ENCODE measurements around the gene STK40.

The STK40 gene

GRCh38 chr1:36420409-36420808 is 34.7 kb upstream of the STK40 start:
- peaks cover 0 to 6% (median 5%) of the 10 kb centered on the region in 4 experiments for H3K4me1 ChIP-seq (ENCODE audit: control extremely low read depth in 1 of 4, control insufficient read depth in 4 of 4, insufficient read depth in 4 of 4, low read length in 3 of 4)
- POLR2A ChIA-PET = no interaction called here
- no peak for DNase-seq
- H3K27me3 ChIP-seq (replicated peaks in 2 of 5; ENCODE audit: control insufficient read depth in 4 of 5, insufficient read depth in 5 of 5, low read length in 4 of 5) = no peaks in the 10 kb centered on the region
- no peak overlapping the region for H3K27ac ChIP-seq (ENCODE audit: insufficient read depth in 1 of 2, low read depth in 1 of 2, low read length in 2 of 2, poor library complexity in 1 of 2, severe bottlenecking in 2 of 2)
- CTCF ChIA-PET = interaction anchor here (1.0 to 5.8 kb wide), 8 partner anchors 8 to 76 kb away, joined by 3 to 86 read pairs (median 6); no protein-coding TSS in a partner anchor
- peaks cover 0 to 6% (median 2%) of the 10 kb centered on the region in 4 experiments for H3K36me3 ChIP-seq (ENCODE audit: control insufficient read depth in 4 of 4, insufficient read depth in 4 of 4, low read length in 3 of 4)
- WGBS (ENCODE audit: insufficient coverage) = 94% methylated on average over 4 of the region's 5 CpGs
- no peaks in the 10 kb centered on the region for H3K9me3 ChIP-seq (ENCODE audit: control extremely low read depth in 1 of 5, control insufficient read depth in 4 of 5, insufficient read depth in 2 of 5, low read depth in 1 of 5, low read length in 4 of 5)
- H3K4me3 ChIP-seq (ENCODE audit: control insufficient read depth in 1 of 7, extremely low read depth in 1 of 7, insufficient read depth in 4 of 7, low read depth in 2 of 7, low read length in 6 of 7) = no peak overlapping the region

- Histone ChIP-seq H3K27ac (ENCODE audit: insufficient read depth in 1 of 2, low read depth in 1 of 2, low read length in 2 of 2, poor library complexity in 1 of 2, severe bottlenecking in 2 of 2) (no peak overlapping the region), H3K9me3 (ENCODE audit: control extremely low read depth in 1 of 5, control insufficient read depth in 4 of 5, insufficient read depth in 2 of 5, low read depth in 1 of 5, low read length in 4 of 5) (peaks cover 0 to 1% (median 0%) of the 10 kb centered on the region in 5 experiments), H3K4me1 (ENCODE audit: control extremely low read depth in 1 of 4, control insufficient read depth in 4 of 4, insufficient read depth in 4 of 4, low read length in 3 of 4) (peaks cover 0 to 6% (median 5%) of the 10 kb centered on the region in 4 experiments), H3K4me3 (ENCODE audit: control insufficient read depth in 1 of 7, extremely low read depth in 1 of 7, insufficient read depth in 4 of 7, low read depth in 2 of 7, low read length in 6 of 7) (no peak overlapping the region), H3K27me3 (replicated peaks in 2 of 5; ENCODE audit: control insufficient read depth in 4 of 5, insufficient read depth in 5 of 5, low read length in 4 of 5) (no peaks in the 10 kb centered on the region), H3K36me3 (ENCODE audit: control insufficient read depth in 4 of 4, insufficient read depth in 4 of 4, low read length in 3 of 4) (peaks cover 0 to 6% (median 2%) of the 10 kb centered on the region in 4 experiments)
- 92% methylated on average over 4 of the region's 4 CpGs for WGBS (ENCODE audit: insufficient coverage)
- ChIA-PET CTCF (interaction anchor here (0.6 to 5.8 kb wide), 11 partner anchors 8 to 285 kb away, joined by 3 to 86 read pairs (median 4); no protein-coding TSS in a partner anchor), POLR2A (no interaction called here)
- no peak for DNase-seq
These were observed 33.8 kb upstream of the STK40 start for GRCh38 chr1:36419569-36419968.

GRCh38 chr1:36419140-36419539 is 33.4 kb upstream of the STK40 start:
- ChIA-PET POLR2A (no interaction called here), CTCF (interaction anchor here (0.6 to 5.8 kb wide), 9 partner anchors 8 to 284 kb away, joined by 3 to 86 read pairs (median 4); no protein-coding TSS in a partner anchor)
- WGBS (ENCODE audit: insufficient coverage) = 100% methylated on average over 1 of the region's 3 CpGs

GRCh38 chr1:36417931-36418330 is 32.2 kb upstream of the STK40 start:
- WGBS (ENCODE audit: insufficient coverage) = 100% methylated on average over 2 of the region's 9 CpGs
- CTCF ChIA-PET = interaction anchor here (0.9 to 5.8 kb wide), 6 partner anchors 31 to 136 kb away, joined by 3 to 86 read pairs (median 3); no protein-coding TSS in a partner anchor
- Histone ChIP-seq H3K4me1 (ENCODE audit: control extremely low read depth in 1 of 4, control insufficient read depth in 4 of 4, insufficient read depth in 4 of 4, low read length in 3 of 4) (peaks cover 0 to 6% (median 5%) of the 10 kb centered on the region in 4 experiments), H3K36me3 (ENCODE audit: control insufficient read depth in 4 of 4, insufficient read depth in 4 of 4, low read length in 3 of 4) (peaks cover 0 to 6% (median 2%) of the 10 kb centered on the region in 4 experiments), H3K9me3 (ENCODE audit: control extremely low read depth in 1 of 5, control insufficient read depth in 4 of 5, insufficient read depth in 2 of 5, low read depth in 1 of 5, low read length in 4 of 5) (peaks cover 0 to 4% (median 0%) of the 10 kb centered on the region in 5 experiments), H3K4me3 (ENCODE audit: control insufficient read depth in 1 of 7, extremely low read depth in 1 of 7, insufficient read depth in 4 of 7, low read depth in 2 of 7, low read length in 6 of 7) (no peak overlapping the region), H3K27me3 (replicated peaks in 2 of 5; ENCODE audit: control insufficient read depth in 4 of 5, insufficient read depth in 5 of 5, low read length in 4 of 5) (no peaks in the 10 kb centered on the region), H3K27ac (ENCODE audit: insufficient read depth in 1 of 2, low read depth in 1 of 2, low read length in 2 of 2, poor library complexity in 1 of 2, severe bottlenecking in 2 of 2) (no peak overlapping the region)
- DNase-seq = no peak
- POLR2A ChIA-PET = no interaction called here

More at GRCh38 chr1:36419140-36419539, 33.4 kb upstream of the STK40 start:
- Histone ChIP-seq H3K4me1 (ENCODE audit: control extremely low read depth in 1 of 4, control insufficient read depth in 4 of 4, insufficient read depth in 4 of 4, low read length in 3 of 4) (peaks cover 0 to 6% (median 5%) of the 10 kb centered on the region in 4 experiments), H3K36me3 (ENCODE audit: control insufficient read depth in 4 of 4, insufficient read depth in 4 of 4, low read length in 3 of 4) (peaks cover 0 to 6% (median 2%) of the 10 kb centered on the region in 4 experiments), H3K27me3 (replicated peaks in 2 of 5; ENCODE audit: control insufficient read depth in 4 of 5, insufficient read depth in 5 of 5, low read length in 4 of 5) (no peaks in the 10 kb centered on the region), H3K9me3 (ENCODE audit: control extremely low read depth in 1 of 5, control insufficient read depth in 4 of 5, insufficient read depth in 2 of 5, low read depth in 1 of 5, low read length in 4 of 5) (peaks cover 0 to 4% (median 0%) of the 10 kb centered on the region in 5 experiments), H3K27ac (ENCODE audit: insufficient read depth in 1 of 2, low read depth in 1 of 2, low read length in 2 of 2, poor library complexity in 1 of 2, severe bottlenecking in 2 of 2) (no peak overlapping the region), H3K4me3 (ENCODE audit: control insufficient read depth in 1 of 7, extremely low read depth in 1 of 7, insufficient read depth in 4 of 7, low read depth in 2 of 7, low read length in 6 of 7) (no peak overlapping the region)
- DNase-seq = no peak

- H3K36me3 ChIP-seq (ENCODE audit: control insufficient read depth in 4 of 4, insufficient read depth in 4 of 4, low read length in 3 of 4) = no peaks in the 10 kb centered on the region
- no peak overlapping the region for H3K27ac ChIP-seq (ENCODE audit: insufficient read depth in 1 of 2, low read depth in 1 of 2, low read length in 2 of 2, poor library complexity in 1 of 2, severe bottlenecking in 2 of 2)
- H3K9me3 ChIP-seq (ENCODE audit: control extremely low read depth in 1 of 5, control insufficient read depth in 4 of 5, insufficient read depth in 2 of 5, low read depth in 1 of 5, low read length in 4 of 5) = peaks cover 0 to 4% (median 0%) of the 10 kb centered on the region in 5 experiments
- POLR2A ChIA-PET = no interaction called here
- H3K4me1 ChIP-seq (ENCODE audit: control extremely low read depth in 1 of 4, control insufficient read depth in 4 of 4, insufficient read depth in 4 of 4, low read length in 3 of 4) = peaks cover 4 to 11% (median 6%) of the 10 kb centered on the region in 4 experiments
- DNase-seq = no peak
- no peak overlapping the region for H3K4me3 ChIP-seq (ENCODE audit: control insufficient read depth in 1 of 7, extremely low read depth in 1 of 7, insufficient read depth in 4 of 7, low read depth in 2 of 7, low read length in 6 of 7)
- WGBS (ENCODE audit: insufficient coverage) = 100% methylated on average over 13 of the region's 15 CpGs
- CTCF ChIA-PET = interaction anchor here (0.7 to 5.8 kb wide), 2 partner anchors 49 to 72 kb away, joined by 3 to 86 read pairs; no protein-coding TSS in a partner anchor
- H3K27me3 ChIP-seq (replicated peaks in 2 of 5; ENCODE audit: control insufficient read depth in 4 of 5, insufficient read depth in 5 of 5, low read length in 4 of 5) = no peaks in the 10 kb centered on the region
These were observed 30.1 kb upstream of the STK40 start for GRCh38 chr1:36415661-36416326.

GRCh38 chr1:36414384-36414783 is 28.7 kb upstream of the STK40 start:
- WGBS (ENCODE audit: insufficient coverage) = 89% methylated on average over 3 of the region's 4 CpGs
- H3K36me3 ChIP-seq (ENCODE audit: control insufficient read depth in 4 of 4, insufficient read depth in 4 of 4, low read length in 3 of 4) = peaks cover 0 to 2% (median 0%) of the 10 kb centered on the region in 4 experiments
- ChIA-PET POLR2A (no interaction called here), CTCF (interaction anchor here (1.2 to 4.1 kb wide), 4 partner anchors 30 to 72 kb away, joined by 3 to 23 read pairs (median 6); no protein-coding TSS in a partner anchor)
- no peak overlapping the region for H3K4me3 ChIP-seq (ENCODE audit: control insufficient read depth in 1 of 7, extremely low read depth in 1 of 7, insufficient read depth in 4 of 7, low read depth in 2 of 7, low read length in 6 of 7)
- peaks cover 0 to 6% (median 3%) of the 10 kb centered on the region in 4 experiments for H3K4me1 ChIP-seq (ENCODE audit: control extremely low read depth in 1 of 4, control insufficient read depth in 4 of 4, insufficient read depth in 4 of 4, low read length in 3 of 4)
- H3K27me3 ChIP-seq (replicated peaks in 2 of 5; ENCODE audit: control insufficient read depth in 4 of 5, insufficient read depth in 5 of 5, low read length in 4 of 5) = no peaks in the 10 kb centered on the region
- no peak for DNase-seq
- no peak overlapping the region for H3K27ac ChIP-seq (ENCODE audit: insufficient read depth in 1 of 2, low read depth in 1 of 2, low read length in 2 of 2, poor library complexity in 1 of 2, severe bottlenecking in 2 of 2)
- H3K9me3 ChIP-seq (ENCODE audit: control extremely low read depth in 1 of 5, control insufficient read depth in 4 of 5, insufficient read depth in 2 of 5, low read depth in 1 of 5, low read length in 4 of 5) = peaks cover 0 to 4% (median 0%) of the 10 kb centered on the region in 5 experiments
